Measurements from ENCODE around the gene MIS12.

The MIS12 gene

DNA sequence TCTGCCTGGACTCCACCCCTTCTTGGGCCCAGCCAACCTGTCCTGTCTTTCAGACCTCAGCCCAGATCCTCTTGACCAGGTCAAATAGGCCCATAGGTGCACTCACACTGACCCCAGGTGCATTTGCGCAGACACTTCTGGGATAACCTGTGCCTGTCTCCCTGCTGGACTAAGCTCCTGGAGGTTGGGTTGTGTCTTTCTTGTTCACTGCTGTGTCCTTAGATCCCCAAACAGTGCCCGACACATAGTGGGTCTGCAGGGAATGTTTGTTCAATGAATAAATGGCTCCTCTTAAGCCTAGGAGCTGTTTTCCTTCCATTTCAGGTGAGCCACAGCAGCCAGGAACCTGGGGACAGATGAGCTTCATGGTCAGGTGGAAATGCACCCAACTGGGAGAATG lies 49.1 kb downstream of the MIS12 start:
- no peak for DNase-seq (ENCODE audit: low read depth)

- DNase-seq (ENCODE audit: low read depth), result no peak
Measured at GRCh38 chr17:5536866-5537650, 50.7 kb downstream of the MIS12 start.

DNA sequence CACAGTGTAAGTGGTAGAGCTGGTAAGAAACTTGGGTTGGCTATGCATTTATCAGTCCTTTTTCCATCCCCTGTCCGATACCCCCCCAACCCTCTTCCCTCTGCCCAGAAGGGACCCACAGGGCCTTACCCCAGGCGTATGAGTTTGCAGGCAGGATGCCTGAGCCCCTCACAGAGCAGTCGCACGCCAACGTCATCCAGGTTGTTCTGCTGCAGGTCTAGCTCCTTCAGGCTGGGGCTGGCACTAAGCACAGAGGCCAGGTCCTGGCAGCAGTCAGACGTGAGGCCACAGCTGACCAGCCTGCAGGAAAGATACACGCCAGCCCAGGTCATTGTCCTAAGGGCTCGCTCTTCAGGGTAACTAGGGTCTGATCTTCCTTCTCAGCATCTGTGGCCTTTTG lies 52.9 kb downstream of the MIS12 start:
- no peak for DNase-seq (ENCODE audit: low read depth)

DNA sequence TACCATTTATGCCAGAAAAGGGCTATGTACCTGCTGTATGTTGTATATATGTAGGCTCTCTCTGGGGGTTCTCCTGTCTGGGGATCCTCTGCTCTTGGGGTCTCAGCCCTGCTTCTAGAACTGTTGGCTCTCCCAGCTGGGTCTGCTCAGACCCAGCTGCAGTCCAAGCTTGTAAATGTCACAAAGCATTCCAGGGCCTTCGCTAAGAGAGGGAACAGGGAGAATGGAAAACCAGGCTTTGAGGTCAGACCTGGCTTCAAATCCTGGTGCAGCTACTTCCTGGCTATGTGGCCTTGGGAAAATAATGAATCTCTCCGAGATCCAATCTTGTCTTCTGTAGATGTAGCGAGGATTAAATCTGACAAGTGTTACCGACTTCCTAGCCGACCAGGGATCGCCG lies 54.0 kb downstream of the MIS12 start:
- DNase-seq (ENCODE audit: low read depth), result no peak
